GM12878 (cell line): Measurements from ENCODE around the gene PRR16.

Experiments
- EZH2 ChIP-seq: IDR thresholded peaks from 2 replicates; pipeline ENCODE4 v1.6.1; 2012; ENCODE audit warnings: low read depth, mild to moderate bottlenecking, control low read depth, inconsistent platforms, low read length, borderline replicate concordance; ENCODE audit not compliant: control insufficient read depth
- HCFC1 ChIP-seq: fragments of 150-350 bp; IDR thresholded peaks from 2 replicates; pipeline ENCODE4 v1.6.1; 2014; ENCODE audit warnings: low read length
- POLR2AphosphoS5 ChIP-seq: IDR thresholded peaks from 2 replicates; pipeline ENCODE4 v1.6.1; 2011; ENCODE audit warnings: mild to moderate bottlenecking, low read length, inconsistent platforms
- TF ChIP-seq, protein P1 (sequence below): IDR thresholded peaks from 2 replicates; pipeline ENCODE4 v1.6.1; 2011; ENCODE audit warnings: low read depth, low read length, improper control_type of control experiment, borderline replicate concordance
- TF ChIP-seq, protein P2 (sequence below), 3 experiments: IDR thresholded peaks in 2 of 3; conservative IDR thresholded peaks in 1 of 3; 2 replicates each; pipeline ENCODE4 v1.5.1; 2011; ENCODE audit warnings: low read depth in 3 of 3, low read length in 3 of 3, mild to moderate bottlenecking in 3 of 3, control low read depth in 2 of 3, moderate library complexity in 2 of 3, inconsistent platforms in 1 of 3, mixed read lengths in 1 of 3; ENCODE audit not compliant: control insufficient read depth in 2 of 3, insufficient read depth in 1 of 3; ENCODE audit errors: extremely low read depth in 1 of 3

DNA sequence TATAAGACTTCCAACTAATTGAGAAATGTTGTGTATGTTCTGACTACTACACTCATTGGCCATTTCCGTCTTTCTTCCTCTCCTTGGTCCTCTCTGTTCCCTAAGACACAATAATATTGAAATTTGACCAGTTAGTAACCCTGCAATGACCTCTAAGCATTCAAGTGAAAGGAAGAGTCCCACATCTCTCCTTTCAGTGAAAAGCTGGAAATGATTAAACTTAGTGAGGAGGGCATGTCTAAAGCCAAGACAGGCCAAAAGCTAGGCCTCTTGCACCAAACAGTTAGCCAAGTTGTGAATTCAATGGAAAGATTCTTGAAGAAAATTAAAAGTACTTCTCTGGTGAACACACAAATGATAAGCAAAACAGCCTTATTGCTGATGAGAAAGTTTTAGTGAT is 122.5 kb downstream of the PRR16 start:
- TF ChIP-seq HCFC1 (no peak), EZH2 (no peak), POLR2AphosphoS5 (no peak)
- TF ChIP-seq, protein P1, sequence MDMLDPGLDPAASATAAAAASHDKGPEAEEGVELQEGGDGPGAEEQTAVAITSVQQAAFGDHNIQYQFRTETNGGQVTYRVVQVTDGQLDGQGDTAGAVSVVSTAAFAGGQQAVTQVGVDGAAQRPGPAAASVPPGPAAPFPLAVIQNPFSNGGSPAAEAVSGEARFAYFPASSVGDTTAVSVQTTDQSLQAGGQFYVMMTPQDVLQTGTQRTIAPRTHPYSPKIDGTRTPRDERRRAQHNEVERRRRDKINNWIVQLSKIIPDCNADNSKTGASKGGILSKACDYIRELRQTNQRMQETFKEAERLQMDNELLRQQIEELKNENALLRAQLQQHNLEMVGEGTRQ, result no peak
- TF ChIP-seq, protein P2, sequence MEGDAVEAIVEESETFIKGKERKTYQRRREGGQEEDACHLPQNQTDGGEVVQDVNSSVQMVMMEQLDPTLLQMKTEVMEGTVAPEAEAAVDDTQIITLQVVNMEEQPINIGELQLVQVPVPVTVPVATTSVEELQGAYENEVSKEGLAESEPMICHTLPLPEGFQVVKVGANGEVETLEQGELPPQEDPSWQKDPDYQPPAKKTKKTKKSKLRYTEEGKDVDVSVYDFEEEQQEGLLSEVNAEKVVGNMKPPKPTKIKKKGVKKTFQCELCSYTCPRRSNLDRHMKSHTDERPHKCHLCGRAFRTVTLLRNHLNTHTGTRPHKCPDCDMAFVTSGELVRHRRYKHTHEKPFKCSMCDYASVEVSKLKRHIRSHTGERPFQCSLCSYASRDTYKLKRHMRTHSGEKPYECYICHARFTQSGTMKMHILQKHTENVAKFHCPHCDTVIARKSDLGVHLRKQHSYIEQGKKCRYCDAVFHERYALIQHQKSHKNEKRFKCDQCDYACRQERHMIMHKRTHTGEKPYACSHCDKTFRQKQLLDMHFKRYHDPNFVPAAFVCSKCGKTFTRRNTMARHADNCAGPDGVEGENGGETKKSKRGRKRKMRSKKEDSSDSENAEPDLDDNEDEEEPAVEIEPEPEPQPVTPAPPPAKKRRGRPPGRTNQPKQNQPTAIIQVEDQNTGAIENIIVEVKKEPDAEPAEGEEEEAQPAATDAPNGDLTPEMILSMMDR (IDR thresholded peaks at IDR 0.05 in 2 of 3, conservative IDR thresholded peaks at IDR 0.05 in 1 of 3; ENCODE audit: control insufficient read depth in 2 of 3, extremely low read depth in 1 of 3, insufficient read depth in 1 of 3, low read depth in 3 of 3, low read length in 3 of 3), result no peak
